HG03097 (cell line): ENCODE data around the gene ANKRD30A.
"Not testable (repeated sequence)": the region's sequence is repeated elsewhere in the genome, so short reads cannot be mapped to it uniquely, and the experiment has no call there.

Experiments used
- ATAC-seq: cut with Tn5 transposase; IDR thresholded peaks from one replicate; pipeline ENCODE4 v1.9.1; 2021; ENCODE audit not compliant: unreplicated experiment, low FRiP score

The ANKRD30A gene, protein sequence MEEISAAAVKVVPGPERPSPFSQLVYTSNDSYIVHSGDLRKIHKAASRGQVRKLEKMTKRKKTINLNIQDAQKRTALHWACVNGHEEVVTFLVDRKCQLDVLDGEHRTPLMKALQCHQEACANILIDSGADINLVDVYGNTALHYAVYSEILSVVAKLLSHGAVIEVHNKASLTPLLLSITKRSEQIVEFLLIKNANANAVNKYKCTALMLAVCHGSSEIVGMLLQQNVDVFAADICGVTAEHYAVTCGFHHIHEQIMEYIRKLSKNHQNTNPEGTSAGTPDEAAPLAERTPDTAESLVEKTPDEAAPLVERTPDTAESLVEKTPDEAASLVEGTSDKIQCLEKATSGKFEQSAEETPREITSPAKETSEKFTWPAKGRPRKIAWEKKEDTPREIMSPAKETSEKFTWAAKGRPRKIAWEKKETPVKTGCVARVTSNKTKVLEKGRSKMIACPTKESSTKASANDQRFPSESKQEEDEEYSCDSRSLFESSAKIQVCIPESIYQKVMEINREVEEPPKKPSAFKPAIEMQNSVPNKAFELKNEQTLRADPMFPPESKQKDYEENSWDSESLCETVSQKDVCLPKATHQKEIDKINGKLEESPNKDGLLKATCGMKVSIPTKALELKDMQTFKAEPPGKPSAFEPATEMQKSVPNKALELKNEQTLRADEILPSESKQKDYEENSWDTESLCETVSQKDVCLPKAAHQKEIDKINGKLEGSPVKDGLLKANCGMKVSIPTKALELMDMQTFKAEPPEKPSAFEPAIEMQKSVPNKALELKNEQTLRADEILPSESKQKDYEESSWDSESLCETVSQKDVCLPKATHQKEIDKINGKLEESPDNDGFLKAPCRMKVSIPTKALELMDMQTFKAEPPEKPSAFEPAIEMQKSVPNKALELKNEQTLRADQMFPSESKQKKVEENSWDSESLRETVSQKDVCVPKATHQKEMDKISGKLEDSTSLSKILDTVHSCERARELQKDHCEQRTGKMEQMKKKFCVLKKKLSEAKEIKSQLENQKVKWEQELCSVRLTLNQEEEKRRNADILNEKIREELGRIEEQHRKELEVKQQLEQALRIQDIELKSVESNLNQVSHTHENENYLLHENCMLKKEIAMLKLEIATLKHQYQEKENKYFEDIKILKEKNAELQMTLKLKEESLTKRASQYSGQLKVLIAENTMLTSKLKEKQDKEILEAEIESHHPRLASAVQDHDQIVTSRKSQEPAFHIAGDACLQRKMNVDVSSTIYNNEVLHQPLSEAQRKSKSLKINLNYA (N-terminal part only)

DNA sequence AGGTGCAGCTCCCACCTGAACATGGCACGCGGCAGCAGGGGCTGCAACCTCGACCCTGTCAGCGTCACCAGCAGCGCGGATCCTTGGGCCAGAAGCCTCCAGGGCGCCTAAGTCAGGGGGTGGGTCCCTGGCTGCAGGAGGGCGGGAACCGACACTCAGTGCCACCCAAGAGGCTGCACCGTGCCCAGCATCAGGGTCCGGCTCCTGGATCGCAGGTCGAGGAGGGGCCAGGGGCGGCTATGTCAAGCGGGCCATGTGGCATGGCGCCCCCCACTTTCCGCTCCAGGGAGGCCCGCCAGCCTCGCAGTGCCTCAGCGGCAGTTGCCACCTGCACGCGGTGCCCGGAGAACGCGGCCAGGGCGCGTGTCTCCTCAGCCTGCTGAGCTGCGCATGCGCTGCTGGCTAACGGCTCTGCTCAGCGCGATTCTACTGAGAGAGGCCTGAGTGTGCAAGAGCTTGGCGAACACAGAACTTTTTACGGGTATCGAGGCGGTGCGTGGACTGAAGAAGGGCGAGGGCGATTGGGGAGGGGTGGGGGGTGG is at the start of gene ANKRD30A:
Gene ANKRD30A, plus strand, starts transcription at position 408 of the 542 bp plus-strand sequence. CDS start 190 bp downstream, outside the sequence.
- ATAC-seq, result no peak

DNA sequence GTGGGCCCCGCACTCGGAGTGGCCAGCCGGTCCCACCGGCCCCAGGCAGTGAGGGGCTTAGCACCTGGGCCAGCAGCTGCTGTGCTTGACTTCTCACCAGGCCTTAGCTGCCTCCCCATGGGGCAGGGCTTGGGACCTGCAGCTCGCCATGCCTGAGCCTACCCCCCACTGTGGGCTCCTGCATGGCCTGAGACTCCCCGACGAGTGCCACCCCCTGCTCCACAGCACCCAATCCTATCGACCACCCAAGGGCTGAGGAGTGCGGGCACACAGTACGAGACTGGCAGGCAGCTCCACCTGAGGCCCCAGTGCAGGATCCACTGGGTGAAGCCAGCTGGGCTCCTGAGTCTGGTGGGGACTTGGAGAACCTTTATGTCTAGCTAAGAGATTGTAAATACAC is 49.3 kb upstream of the ANKRD30A start:
- ATAC-seq, result not testable (repeated sequence)

DNA sequence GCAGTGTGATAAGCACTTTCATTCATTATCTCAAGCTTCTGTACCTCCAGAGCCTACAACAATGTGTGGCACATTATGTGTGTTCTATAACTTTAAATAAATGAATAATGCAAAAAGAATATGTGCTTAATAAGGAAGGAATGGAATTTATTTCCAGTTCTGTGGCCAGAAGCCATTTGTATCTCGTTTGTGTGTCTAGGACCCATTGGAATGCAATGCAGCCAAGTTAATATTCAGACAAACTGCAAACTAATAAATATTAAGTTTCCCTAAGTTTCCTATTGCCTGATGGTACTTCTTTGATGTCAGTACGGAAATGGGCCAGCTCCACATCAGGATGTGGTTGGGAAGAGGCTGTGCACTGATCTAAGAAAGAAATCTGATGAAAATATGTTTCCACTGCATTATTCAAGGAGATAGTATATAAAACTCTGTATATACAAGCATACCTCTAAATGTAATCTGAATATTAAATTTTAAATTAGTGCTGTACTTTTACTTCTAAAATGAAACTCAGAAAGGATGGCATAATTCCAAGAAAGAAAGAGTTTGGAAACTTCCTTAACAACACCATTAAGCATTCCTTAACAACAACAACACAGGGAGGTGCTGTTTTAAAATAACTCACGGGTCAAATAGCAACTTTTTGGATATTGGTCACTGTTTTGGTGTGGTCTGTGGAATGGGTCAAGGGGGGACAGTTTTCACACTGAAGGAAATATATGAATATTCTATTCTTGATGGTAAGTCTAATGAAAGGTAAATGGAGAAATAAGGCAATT is 29.4 kb upstream of the ANKRD30A start:
- no peak for ATAC-seq

DNA sequence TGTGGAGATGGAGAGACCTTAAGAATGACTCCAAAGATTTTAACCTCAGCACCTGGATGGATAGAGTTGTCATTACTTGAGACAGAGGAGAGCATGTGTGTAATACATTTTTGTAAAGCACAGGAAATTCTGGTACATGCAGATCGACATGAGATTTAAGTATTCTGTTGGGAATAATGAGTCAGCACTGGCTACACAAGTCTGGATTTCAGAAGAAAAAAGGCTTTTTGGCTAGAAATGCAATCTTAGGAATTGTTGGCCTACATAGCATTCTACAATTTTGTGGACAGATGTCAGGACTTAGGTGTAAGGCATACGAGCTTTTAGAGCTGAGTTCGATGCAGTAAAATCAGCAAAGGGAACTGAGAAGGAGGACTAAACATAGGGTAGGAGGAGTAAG is 24.1 kb upstream of the ANKRD30A start:
- no peak for ATAC-seq

DNA sequence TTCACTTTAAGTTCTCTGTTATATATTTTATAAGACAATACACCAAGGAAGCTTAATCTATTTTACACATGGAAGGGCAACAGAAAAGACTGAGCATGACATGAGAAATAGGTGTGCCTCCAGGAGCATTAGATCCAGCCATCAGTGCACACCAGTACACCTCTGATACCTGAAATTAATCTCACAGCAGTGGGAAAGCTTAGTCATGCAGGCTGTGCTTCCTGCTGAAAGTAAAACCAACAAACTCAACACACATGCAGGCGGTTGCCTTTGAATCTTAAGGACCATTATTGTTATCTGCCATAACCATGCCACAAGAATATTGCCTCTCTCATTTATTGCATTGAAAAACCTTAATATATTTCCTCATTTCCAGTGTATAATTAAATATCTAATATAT is 16.4 kb upstream of the ANKRD30A start:
- ATAC-seq, result no peak

DNA sequence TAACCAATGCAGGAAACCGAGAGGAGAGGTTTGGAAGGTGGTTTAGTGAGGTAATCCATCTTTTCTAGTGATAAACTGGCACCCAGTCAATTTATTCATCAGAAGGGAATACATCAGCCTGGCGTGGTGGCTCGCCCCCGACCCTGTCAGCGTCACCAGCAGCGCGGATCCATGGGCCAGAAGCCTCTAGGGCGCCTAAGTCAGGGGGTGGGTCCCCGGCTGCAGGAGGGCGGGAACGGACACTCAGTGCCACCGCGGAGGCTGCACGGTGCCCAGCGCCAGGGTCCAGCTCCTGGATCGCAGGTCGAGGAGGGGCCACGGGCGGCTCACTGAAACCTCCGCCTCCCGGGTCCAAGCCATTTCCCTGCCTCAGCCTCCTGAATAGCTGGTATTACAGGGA is 866 bp upstream of the ANKRD30A start:
- ATAC-seq, result no peak

DNA sequence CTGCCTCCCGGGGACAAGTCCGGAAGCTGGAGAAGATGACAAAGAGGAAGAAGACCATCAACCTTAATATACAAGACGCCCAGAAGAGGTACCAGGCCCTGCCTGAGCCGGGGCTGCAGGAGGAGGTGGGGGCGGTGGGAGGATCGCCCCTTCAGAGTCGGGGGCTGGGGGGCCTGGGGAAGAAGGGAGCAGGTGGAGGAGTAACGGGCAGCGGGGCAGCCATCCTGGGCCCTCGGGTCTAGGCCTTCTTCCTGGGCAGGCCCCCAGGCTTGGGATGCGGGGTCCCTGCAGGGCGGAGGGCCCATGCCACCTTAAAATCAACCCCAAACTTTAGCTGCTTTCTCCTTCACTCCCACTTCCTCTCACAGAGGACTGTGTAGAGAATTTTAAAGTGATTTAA is 523 bp downstream of the ANKRD30A start:
- no peak for ATAC-seq

DNA sequence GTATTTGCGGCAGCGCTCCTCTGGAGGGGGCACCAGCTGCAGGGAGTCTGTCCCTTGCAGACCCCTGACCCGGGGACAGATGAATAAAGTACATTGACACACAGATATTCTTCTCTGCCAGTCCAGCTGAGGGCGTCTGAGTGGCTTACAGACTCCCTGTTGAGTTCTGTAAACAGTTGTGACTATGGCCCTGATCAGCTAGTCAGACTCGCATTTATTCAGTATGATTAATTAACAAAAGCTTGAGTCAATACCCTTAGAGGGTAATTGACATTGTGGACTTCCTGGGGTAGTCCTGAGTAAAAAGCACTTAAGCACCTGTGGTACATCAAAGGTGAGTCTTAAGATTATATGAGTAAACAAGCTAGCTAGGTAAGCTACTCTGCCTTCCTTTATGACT is 21.0 kb downstream of the ANKRD30A start:
- no peak for ATAC-seq

DNA sequence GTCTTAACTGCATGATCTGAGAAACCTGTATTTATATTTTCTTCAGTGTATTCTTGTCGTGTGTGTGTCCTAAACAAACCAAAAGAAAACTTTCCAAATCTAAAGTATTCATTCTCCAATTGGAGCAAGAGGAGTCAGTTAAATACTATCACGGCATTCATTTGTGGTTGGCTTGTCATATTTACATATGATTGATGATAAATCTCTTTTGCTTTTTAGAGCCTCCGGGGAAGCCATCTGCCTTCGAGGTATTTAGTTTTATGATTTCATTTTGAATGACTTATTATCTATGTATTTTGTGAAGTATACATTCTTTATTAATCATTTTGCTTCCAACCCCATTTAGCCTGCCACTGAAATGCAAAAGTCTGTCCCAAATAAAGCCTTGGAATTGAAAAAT is 37.0 kb downstream of the ANKRD30A start:
- ATAC-seq, result not testable (repeated sequence)

DNA sequence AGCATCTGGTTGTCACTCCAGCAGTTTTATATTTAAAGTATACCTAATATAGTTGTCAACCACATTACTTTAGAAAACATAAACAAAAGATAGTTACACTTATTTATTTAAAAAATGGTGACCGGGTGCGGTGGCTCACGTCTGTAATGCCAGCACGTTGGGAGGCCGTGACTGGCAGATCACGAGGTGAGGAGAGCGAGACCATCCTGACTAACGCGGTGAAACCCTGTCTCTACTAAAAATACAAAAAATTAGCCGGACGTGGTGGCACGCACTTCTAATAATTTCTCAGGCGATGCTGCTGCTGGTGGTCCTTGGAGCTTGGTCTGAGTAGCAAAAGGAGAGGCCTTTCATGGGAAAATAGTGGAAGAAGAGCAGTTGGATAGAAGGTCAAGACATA is 46.5 kb downstream of the ANKRD30A start:
- ATAC-seq, result not testable (repeated sequence)

DNA sequence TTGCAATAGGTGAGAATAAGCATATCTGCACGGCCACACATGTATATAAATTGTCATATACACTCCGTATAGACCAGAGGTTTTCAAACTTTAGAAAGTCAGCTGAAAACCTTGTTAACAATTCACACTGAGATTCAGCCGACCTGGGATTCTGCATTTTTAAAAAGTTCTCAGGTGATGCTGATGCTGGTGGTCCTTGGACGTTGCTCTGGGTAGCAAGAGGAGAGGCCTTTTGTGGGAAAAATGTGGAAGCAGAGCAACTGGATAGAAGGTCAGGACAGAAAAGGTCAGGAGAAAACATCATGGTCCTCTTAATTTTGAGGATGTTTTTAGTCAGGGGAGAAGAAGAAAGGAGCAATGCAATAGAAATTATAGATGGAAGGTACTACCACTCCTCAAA is 52.9 kb downstream of the ANKRD30A start:
- ATAC-seq, result not testable (repeated sequence)

DNA sequence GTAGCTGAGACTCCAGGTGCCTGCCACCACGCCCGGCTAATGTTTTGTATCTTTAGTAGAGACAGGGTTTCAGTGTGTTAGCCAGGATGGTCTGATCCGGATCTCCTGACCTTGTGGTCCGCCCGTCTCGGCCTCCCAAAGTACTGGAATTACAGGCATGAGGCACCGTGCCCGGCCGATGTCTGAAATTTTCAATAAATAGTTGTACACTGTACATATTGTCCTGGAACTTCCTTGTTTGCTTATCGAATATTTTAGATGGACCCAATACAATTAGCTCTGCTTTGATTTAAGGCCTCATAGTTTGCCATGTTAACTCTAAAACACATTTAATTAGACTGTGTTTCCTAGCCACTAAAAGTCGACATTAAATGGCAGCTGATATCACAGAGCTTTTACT is 57.3 kb downstream of the ANKRD30A start:
- not testable (repeated sequence) for ATAC-seq

DNA sequence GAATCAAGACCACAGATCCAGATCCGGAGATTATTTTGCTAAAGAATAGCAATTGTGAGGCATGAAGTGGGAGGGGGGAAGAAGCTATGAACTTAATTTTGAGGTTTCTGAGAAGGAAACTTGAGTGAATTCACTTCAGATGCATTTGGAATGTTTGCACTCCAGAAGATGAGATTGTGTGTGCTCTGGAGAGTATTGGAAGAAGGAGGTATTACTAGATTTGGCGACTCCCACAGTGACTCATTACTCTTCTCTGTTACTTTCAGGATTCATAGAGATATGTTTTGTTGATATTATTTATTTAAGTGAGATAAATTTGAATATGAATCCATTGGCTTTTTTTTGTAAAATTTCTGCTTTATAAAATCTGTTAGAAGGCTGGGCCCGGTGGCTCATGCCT is 80.7 kb downstream of the ANKRD30A start:
- no peak for ATAC-seq

DNA sequence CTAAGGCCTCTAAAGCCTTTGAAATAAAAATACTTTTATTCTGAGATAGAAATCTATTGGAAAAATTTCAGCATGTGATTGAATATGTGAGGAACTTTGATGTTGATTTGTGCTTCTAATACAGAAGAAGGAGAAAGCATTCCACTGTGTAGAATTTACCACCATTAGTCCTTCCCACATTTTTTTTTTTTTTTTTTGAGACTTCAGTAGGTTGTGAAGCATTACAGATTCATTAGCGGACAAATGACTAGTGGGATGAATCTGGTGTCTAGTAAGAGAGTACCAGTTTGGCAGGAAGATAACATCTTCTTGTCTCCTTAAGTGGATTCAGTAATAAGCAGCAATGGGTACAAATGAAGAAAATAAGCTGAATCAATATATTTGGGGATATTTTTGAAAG is 95.5 kb downstream of the ANKRD30A start:
- no peak for ATAC-seq

DNA sequence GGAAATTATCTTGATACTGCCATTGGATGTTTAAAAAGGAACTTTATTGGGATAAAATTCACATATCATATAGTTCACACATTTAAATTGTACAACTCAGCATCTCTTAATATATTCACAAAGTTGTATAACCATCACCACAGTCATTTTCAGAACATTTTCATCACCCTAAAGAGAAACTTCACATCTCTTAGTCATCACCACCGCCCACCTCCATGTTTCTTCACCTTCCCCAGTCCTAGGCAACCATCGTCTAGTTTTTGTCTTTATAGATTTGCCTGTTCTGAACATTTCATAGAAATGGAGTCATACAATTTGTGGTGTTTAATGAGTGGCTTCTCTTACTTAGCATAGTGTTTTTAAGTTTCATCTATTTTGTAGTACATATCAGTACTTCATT is 96.6 kb downstream of the ANKRD30A start:
- ATAC-seq, result no peak

DNA sequence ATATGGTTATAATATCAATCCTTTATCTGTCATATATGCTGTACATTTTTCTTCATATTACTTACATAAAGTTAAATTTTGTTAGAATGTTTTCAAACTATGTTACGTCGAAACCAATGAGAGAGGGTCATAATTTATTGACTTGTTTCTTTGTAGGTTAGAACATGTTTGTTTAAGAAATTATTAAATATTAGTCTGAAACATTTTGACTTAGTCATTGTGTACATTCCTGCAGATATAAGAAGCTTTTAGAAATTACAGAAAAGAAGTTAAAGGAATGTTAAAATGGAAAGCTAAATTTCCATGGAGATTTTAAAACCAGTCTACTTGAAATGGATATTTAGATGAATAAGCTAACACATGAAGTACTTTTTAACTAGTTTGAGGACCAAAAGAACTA is 99.8 kb downstream of the ANKRD30A start:
- no peak for ATAC-seq

DNA sequence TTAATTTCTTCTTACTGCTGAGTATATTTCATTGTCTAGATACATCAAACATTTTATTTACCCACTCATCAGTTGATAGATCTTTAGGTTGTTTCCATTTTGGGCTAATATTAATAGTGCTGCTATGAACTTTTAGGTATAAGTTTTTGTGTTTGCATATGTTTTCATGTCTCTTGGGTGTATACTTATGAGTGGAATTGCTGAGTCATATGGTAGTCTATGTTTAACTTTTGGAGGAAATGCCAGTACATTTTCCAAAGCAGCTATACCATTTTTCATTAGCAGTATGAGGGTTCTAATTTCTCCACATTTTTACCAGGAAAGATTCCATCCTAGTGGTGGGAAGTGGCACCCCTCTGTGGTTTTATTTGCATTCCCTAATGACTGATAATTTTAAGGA is 101.1 kb downstream of the ANKRD30A start:
- ATAC-seq, result no peak

DNA sequence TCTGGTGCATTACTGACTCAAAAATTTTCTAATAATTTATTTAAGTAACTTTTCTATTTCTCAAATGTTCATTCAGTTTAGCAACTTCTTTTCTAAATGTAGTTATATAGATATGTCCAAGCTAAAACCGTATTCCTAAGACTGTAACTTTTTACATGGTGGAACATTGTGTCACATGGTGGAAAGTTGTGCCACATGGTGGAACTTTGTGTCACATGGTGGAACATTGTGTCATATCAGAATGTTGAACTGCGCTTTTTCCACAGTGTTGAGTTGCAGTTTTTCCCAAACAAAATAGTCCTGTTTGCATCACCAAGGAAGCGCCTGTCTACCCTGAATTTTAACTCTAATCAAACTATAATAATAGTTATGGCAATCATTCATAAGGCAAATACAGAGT is 109.3 kb downstream of the ANKRD30A start:
- no peak for ATAC-seq

DNA sequence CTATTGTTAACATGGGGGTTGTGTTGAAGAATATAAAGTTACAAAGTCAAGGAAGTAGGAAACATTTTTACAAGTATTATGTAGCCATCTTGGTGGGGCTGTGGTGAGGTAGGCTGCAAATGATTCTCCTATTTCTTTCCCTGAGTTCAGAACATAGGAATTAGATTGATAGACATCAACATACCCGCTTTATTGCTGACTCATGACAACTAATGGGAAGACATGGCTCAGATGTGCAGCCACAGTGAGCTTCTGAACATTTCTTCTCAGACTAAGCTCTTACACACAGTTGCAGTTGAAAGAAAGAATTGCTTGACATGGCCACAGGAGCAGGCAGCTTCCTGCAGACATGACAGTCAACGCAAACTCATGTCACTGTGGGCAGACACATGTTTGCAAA is 110.7 kb downstream of the ANKRD30A start:
- no peak for ATAC-seq

DNA sequence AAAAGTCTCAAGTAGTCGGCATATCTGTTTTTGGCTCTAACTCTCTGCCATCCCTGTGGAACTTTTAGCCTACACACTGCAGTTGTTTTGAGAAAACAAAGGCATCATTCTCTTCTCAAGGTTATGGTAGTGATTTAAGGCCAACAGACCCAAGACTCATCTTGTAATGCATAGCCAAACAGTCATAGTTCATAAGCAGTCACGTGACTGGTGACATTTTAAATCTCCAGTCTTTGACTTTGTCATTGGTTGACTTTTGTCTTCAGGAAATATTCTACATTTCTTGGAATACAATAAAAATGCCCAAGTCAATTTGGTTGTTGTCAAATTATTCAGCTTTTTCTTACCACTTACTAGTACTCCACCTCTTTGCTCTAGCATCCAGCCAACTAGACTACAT is 114.8 kb downstream of the ANKRD30A start:
- no peak for ATAC-seq
